ENCODE data around the gene TAF4B.

DNA sequence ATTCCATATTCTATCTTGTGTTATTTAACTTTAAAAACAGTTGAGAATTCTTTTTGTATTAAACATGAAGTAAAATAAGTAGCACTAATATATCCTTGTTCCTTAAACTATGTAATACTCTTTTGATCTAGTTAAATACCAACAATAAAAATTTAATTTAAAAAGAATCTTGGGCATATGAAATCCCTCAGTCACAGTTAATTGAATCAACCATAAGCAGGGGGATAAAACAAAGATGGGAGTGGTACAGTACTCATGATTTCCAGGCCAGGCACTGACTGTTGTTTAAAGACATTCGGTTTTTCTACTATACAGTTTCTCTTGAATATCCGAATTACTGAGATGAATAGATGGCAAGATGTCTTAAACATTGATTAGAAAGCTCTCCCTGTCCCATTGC is 99.5 kb downstream of the TAF4B start:
- TF ChIP-seq, protein P1, sequence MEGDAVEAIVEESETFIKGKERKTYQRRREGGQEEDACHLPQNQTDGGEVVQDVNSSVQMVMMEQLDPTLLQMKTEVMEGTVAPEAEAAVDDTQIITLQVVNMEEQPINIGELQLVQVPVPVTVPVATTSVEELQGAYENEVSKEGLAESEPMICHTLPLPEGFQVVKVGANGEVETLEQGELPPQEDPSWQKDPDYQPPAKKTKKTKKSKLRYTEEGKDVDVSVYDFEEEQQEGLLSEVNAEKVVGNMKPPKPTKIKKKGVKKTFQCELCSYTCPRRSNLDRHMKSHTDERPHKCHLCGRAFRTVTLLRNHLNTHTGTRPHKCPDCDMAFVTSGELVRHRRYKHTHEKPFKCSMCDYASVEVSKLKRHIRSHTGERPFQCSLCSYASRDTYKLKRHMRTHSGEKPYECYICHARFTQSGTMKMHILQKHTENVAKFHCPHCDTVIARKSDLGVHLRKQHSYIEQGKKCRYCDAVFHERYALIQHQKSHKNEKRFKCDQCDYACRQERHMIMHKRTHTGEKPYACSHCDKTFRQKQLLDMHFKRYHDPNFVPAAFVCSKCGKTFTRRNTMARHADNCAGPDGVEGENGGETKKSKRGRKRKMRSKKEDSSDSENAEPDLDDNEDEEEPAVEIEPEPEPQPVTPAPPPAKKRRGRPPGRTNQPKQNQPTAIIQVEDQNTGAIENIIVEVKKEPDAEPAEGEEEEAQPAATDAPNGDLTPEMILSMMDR (IDR thresholded peaks at IDR 0.05) = no peak
- TF ChIP-seq POLR2A (IDR thresholded peaks at IDR 0.05; ENCODE audit: low read depth) (no peak), EP300 (IDR thresholded peaks at IDR 0.05) (no peak)
